HEK293 (cell line): ENCODE results near the gene GJC2.

Source experiments
- BCL6B ChIP-seq: fragments of 450-650 bp; formaldehyde crosslinking; IDR thresholded peaks from 2 replicates; pipeline ENCODE4 v1.5.1; 2017; ENCODE audit warnings: missing biosample characterization, missing genetic modification characterization
- HOXA7 ChIP-seq: sonication (generic); formaldehyde crosslinking; IDR thresholded peaks from 2 replicates; pipeline ENCODE4 v1.8.1; 2022; ENCODE audit warnings: missing genetic modification reagents, borderline replicate concordance
- INSM2 ChIP-seq: fragments of 450-650 bp; formaldehyde crosslinking; IDR thresholded peaks from 2 replicates; pipeline ENCODE4 v1.5.1; 2016; ENCODE audit warnings: missing biosample characterization, missing genetic modification characterization
- KLF1 ChIP-seq: fragments of 450-650 bp; formaldehyde crosslinking; IDR thresholded peaks from 2 replicates; pipeline ENCODE4 v1.5.1; 2016; ENCODE audit warnings: missing biosample characterization, missing genetic modification characterization
- KLF7 ChIP-seq: fragments of 450-650 bp; formaldehyde crosslinking; IDR thresholded peaks from 2 replicates; pipeline ENCODE4 v1.5.1; 2016; ENCODE audit warnings: missing biosample characterization, missing genetic modification characterization, borderline replicate concordance
- OVOL3 ChIP-seq: fragments of 450-650 bp; formaldehyde crosslinking; IDR thresholded peaks from 2 replicates; pipeline ENCODE4 v1.5.1; 2016; ENCODE audit warnings: missing biosample characterization, missing genetic modification characterization
- PRDM10 ChIP-seq: fragments of 450-650 bp; formaldehyde crosslinking; IDR thresholded peaks from 2 replicates; pipeline ENCODE4 v1.5.1; 2016; ENCODE audit warnings: missing biosample characterization, missing genetic modification characterization
- PRDM6 ChIP-seq: fragments of 450-650 bp; formaldehyde crosslinking; IDR thresholded peaks from 2 replicates; pipeline ENCODE4 v1.5.1; 2017; ENCODE audit warnings: missing biosample characterization, missing genetic modification characterization
- SP7 ChIP-seq: fragments of 450-650 bp; formaldehyde crosslinking; IDR thresholded peaks from 2 replicates; pipeline ENCODE4 v1.5.1; 2016; ENCODE audit warnings: missing biosample characterization, missing genetic modification characterization
- TSHZ1 ChIP-seq: fragments of 450-650 bp; formaldehyde crosslinking; IDR thresholded peaks from 2 replicates; pipeline ENCODE4 v1.5.1; 2016; ENCODE audit warnings: missing biosample characterization, missing genetic modification characterization, borderline replicate concordance
- ZBTB17 ChIP-seq: fragments of 450-650 bp; formaldehyde crosslinking; IDR thresholded peaks from 2 replicates; pipeline ENCODE4 v1.5.1; 2016; ENCODE audit warnings: missing biosample characterization, missing genetic modification characterization
- ZBTB8A ChIP-seq: fragments of 450-650 bp; formaldehyde crosslinking; IDR thresholded peaks from 2 replicates; pipeline ENCODE4 v1.5.1; 2016; ENCODE audit warnings: missing biosample characterization, missing genetic modification characterization
- ZEB2 ChIP-seq: fragments of 450-650 bp; formaldehyde crosslinking; IDR thresholded peaks from 2 replicates; pipeline ENCODE4 v1.5.1; 2016; ENCODE audit warnings: missing biosample characterization, missing genetic modification characterization
- ZNF121 ChIP-seq: fragments of 450-650 bp; formaldehyde crosslinking; IDR thresholded peaks from 2 replicates; pipeline ENCODE4 v1.5.1; 2016; ENCODE audit warnings: missing biosample characterization, missing genetic modification characterization
- ZNF223 ChIP-seq: fragments of 450-650 bp; formaldehyde crosslinking; IDR thresholded peaks from 2 replicates; pipeline ENCODE4 v1.5.1; 2016; ENCODE audit warnings: missing biosample characterization, missing genetic modification characterization
- ZNF311 ChIP-seq: fragments of 450-650 bp; formaldehyde crosslinking; IDR thresholded peaks from 2 replicates; pipeline ENCODE4 v1.5.1; 2017; ENCODE audit warnings: missing biosample characterization, missing genetic modification characterization, borderline replicate concordance
- ZNF449 ChIP-seq: fragments of 450-650 bp; formaldehyde crosslinking; IDR thresholded peaks from 2 replicates; pipeline ENCODE4 v1.5.1; 2017; ENCODE audit warnings: missing biosample characterization, mild to moderate bottlenecking, missing genetic modification characterization, moderate library complexity
- ZNF629 ChIP-seq: fragments of 450-650 bp; formaldehyde crosslinking; IDR thresholded peaks from 2 replicates; pipeline ENCODE4 v1.5.1; 2017; ENCODE audit warnings: missing biosample characterization, missing genetic modification characterization
- ZNF704 ChIP-seq: fragments of 450-650 bp; formaldehyde crosslinking; IDR thresholded peaks from 2 replicates; pipeline ENCODE4 v1.5.1; 2016; ENCODE audit warnings: missing biosample characterization, missing genetic modification characterization
- ZNF76 ChIP-seq: fragments of 450-650 bp; formaldehyde crosslinking; IDR thresholded peaks from 2 replicates; pipeline ENCODE4; 2016; ENCODE audit warnings: low read depth, missing biosample characterization, missing genetic modification characterization, borderline replicate concordance
- ZSCAN18 ChIP-seq: fragments of 450-650 bp; formaldehyde crosslinking; IDR thresholded peaks from 2 replicates; pipeline ENCODE4 v1.5.1; 2016; ENCODE audit warnings: missing biosample characterization, missing genetic modification characterization

GJC2 gene

GRCh38 chr1:228139931-228140723 is 9.6 kb upstream of the GJC2 start, which contains the start of gene GUK1 (continued):
- TF ChIP-seq HOXA7 (CRISPR knock-in tag): no peak
- no peak for TF ChIP-seq ZNF311
- no peak for TF ChIP-seq BCL6B (tag by site-specific recombination)
- no peak for TF ChIP-seq PRDM6 (tag by site-specific recombination)
- peak; percentile 92 for TF ChIP-seq ZBTB17 (tag by site-specific recombination)
- TF ChIP-seq ZNF121 (tag by site-specific recombination): peak; percentile 82; the same call in 1 of the 2 replicates
- peak; percentile 74 for TF ChIP-seq PRDM10 (tag by site-specific recombination)
- TF ChIP-seq ZBTB8A (tag by site-specific recombination): peak; percentile 100
- TF ChIP-seq ZNF449 (tag by site-specific recombination): peak; percentile 86
- TF ChIP-seq TSHZ1 (tag by site-specific recombination): peak; percentile 81
- peak; percentile 81; the same call in 1 of the 2 replicates for TF ChIP-seq ZNF223
- TF ChIP-seq ZEB2 (tag by site-specific recombination): peak; percentile 99
- peak; percentile 100 for TF ChIP-seq ZNF629 (tag by site-specific recombination)
- TF ChIP-seq INSM2 (tag by site-specific recombination): 0 out of 2 replicates have a peak, but pooled peaks have one; percentile 11
- TF ChIP-seq KLF7: peak; percentile 78; the same call in 1 of the 2 replicates
- TF ChIP-seq ZNF704: 0 out of 2 replicates have a peak, but pooled peaks have one; percentile 60
- TF ChIP-seq SP7 (tag by site-specific recombination): peak; percentile 97
- 0 out of 2 replicates have a peak, but pooled peaks have one; percentile 39 for TF ChIP-seq OVOL3 (tag by site-specific recombination)
- peak; percentile 98 for TF ChIP-seq KLF1 (tag by site-specific recombination)
- TF ChIP-seq ZNF76: peak; percentile 75; the same call in 1 of the 2 replicates
- peak; percentile 49; the same call in 1 of the 2 replicates for TF ChIP-seq ZSCAN18
